Endothelial cell of umbilical vein (primary cell): ENCODE results near the gene NECTIN4. TPM values are rescaled to one million over a fixed set of nuclear protein-coding genes. Genes with fewer than 3 reads are reported as not detected.

Experiments
- BruUV-seq: library from RNA; stranded (reverse); fragments of 400-500 nt; replicated peaks from 2 replicates; lab custom pipeline; 2021; lab: Mats Ljungman, UMichigan
- CTCF ChIA-PET: fragments of 300-600, 350-600 bp; sonication (Branson Sonifier 250); formaldehyde crosslinking; loops from one replicate; lab custom pipeline; 2021; ENCODE audit warnings: antibody characterized with exemption, inconsistent platforms; lab: Charles Lee
- POLR2A ChIA-PET: fragments of 300-600, 350-600 bp; sonication (Branson Sonifier 250); formaldehyde crosslinking; loops from one replicate; lab custom pipeline; 2021; ENCODE audit warnings: antibody characterized with exemption, inconsistent platforms; lab: Charles Lee
- DNase-seq: peaks from one replicate; pipeline ENCODE4 v3.0.0-alpha.2; 2011; ENCODE audit warnings: low read depth, low spot score
- FAIRE-seq: peaks from 2 replicates; lab custom pipeline; 2011; peaks lifted over from hg19 to GRCh38; lab: Jason Lieb, UNC
- H2AFZ ChIP-seq: 2 replicates; pipeline ENCODE4 v1.6.0; 2012; ENCODE audit warnings: low read depth, low read length, control low read depth, inconsistent platforms
- H3K27ac ChIP-seq: 2 replicates; pipeline ENCODE4 v1.5.1; 2011; ENCODE audit warnings: low read depth, mild to moderate bottlenecking, control low read depth, low read length, moderate library complexity; ENCODE audit not compliant: insufficient read depth
- H3K27me3 ChIP-seq, 2 experiments: 2 replicates each; pipeline versions ENCODE4 v1.6.0 to v1.6.1; 2011; ENCODE audit warnings: low read length in 2 of 2, mixed read lengths in 1 of 2; ENCODE audit not compliant: control insufficient read depth in 2 of 2, insufficient read depth in 2 of 2
- H3K36me3 ChIP-seq, 2 experiments: 2 replicates in 1 of 2; 3 replicates in 1 of 2; pipeline ENCODE4 v1.5.1; 2011; ENCODE audit warnings: low read length in 2 of 2, mild to moderate bottlenecking in 1 of 2, moderate library complexity in 1 of 2; ENCODE audit not compliant: control insufficient read depth in 2 of 2, insufficient read depth in 2 of 2; ENCODE audit errors: extremely low read depth in 1 of 2
- H3K4me1 ChIP-seq: 3 replicates; pipeline ENCODE4 v1.5.1; 2011; ENCODE audit warnings: mild to moderate bottlenecking, low read length; ENCODE audit not compliant: control insufficient read depth, insufficient read depth; ENCODE audit errors: extremely low read depth
- H3K4me2 ChIP-seq: 2 replicates; pipeline ENCODE4 v1.6.1; 2011; ENCODE audit warnings: low read length, control low read depth, mixed read lengths; ENCODE audit not compliant: insufficient read depth
- H3K4me3 ChIP-seq, 3 experiments: fragments of 200-600 bp in 1 of 3; sonication (generic), shearing (Covaris generic) in 1 of 3; replicated peaks in 1 of 3; 2 replicates each; pipeline ENCODE4 v1.5.1; 2011 to 2016; ENCODE audit warnings: control low read depth in 3 of 3, low read length in 3 of 3, mild to moderate bottlenecking in 2 of 3, inconsistent platforms in 1 of 3, low read depth in 1 of 3, moderate library complexity in 1 of 3; ENCODE audit not compliant: insufficient read depth in 1 of 3
- H3K79me2 ChIP-seq: 2 replicates; pipeline ENCODE4 v1.6.0; 2012; ENCODE audit warnings: low read length, inconsistent platforms; ENCODE audit not compliant: control insufficient read depth, insufficient read depth
- H3K9ac ChIP-seq: replicated peaks from 2 replicates; pipeline ENCODE3; 2011; ENCODE audit warnings: low read length, control low read depth; ENCODE audit not compliant: insufficient read depth; ENCODE audit errors: extremely low read depth
- H3K9me1 ChIP-seq: replicated peaks from 3 replicates; pipeline ENCODE4 v1.6.0; 2011; ENCODE audit warnings: mild to moderate bottlenecking, low read length; ENCODE audit not compliant: control insufficient read depth, insufficient read depth; ENCODE audit errors: extremely low read depth
- H3K9me3 ChIP-seq: replicated peaks from 2 replicates; pipeline ENCODE4 v1.5.1; 2012; ENCODE audit warnings: low read length, inconsistent platforms; ENCODE audit not compliant: control insufficient read depth, insufficient read depth
- H4K20me1 ChIP-seq: replicated peaks from 2 replicates; pipeline ENCODE3; 2011; ENCODE audit warnings: mild to moderate bottlenecking, low read length; ENCODE audit not compliant: control insufficient read depth, insufficient read depth; ENCODE audit errors: extremely low read depth
- EZH2 ChIP-seq: IDR thresholded peaks from 2 replicates; pipeline ENCODE4 v1.6.1; 2012; ENCODE audit warnings: borderline replicate concordance, low read depth, mild to moderate bottlenecking, moderate library complexity, low read length, inconsistent platforms; ENCODE audit not compliant: severe bottlenecking
- GATA2 ChIP-seq: IDR thresholded peaks from 2 replicates; pipeline ENCODE4 v1.7.0; 2011; ENCODE audit warnings: low read depth, mild to moderate bottlenecking, moderate library complexity, mixed read lengths, low read length; ENCODE audit not compliant: insufficient read length, insufficient read depth
- JUN ChIP-seq: IDR thresholded peaks from 2 replicates; pipeline ENCODE4 v1.6.1; 2011; ENCODE audit warnings: borderline replicate concordance, low read depth; ENCODE audit not compliant: insufficient read length, insufficient read depth
- MYC ChIP-seq: IDR thresholded peaks from one replicate; pipeline ENCODE4 v1.6.1; 2011; ENCODE audit warnings: mild to moderate bottlenecking, low read depth, low read length
- POLR2A ChIP-seq: IDR thresholded peaks from 2 replicates; pipeline ENCODE4 v1.6.1; 2012; ENCODE audit warnings: low read depth, mild to moderate bottlenecking, control low read depth, low read length
- POLR2AphosphoS5 ChIP-seq: IDR thresholded peaks from 2 replicates; pipeline ENCODE4 v1.6.1; 2012; ENCODE audit warnings: low read depth, mild to moderate bottlenecking, control low read depth, low read length, moderate library complexity; ENCODE audit not compliant: insufficient read depth
- dilution Hi-C: fragments of 300-500 bp; cut with MboI; formaldehyde crosslinking; loops from one replicate; pipeline ENCODE4 v1.15.0; 2019; ENCODE audit warnings: low sequenced_read_pairs; ENCODE audit not compliant: extremely low pct_ligation_motif_present
- intact Hi-C: fragments of 100-400 bp; cut with micrococcal nuclease; formaldehyde crosslinking; loops from one replicate; pipeline ENCODE4 v1.10.0; 2022
- polyA plus RNA-seq, 4 experiments: library from polyadenylated mRNA; depleted of rRNA in 3 of 4; stranded (reverse) in 3 of 4; unstranded in 1 of 4; fragments of >200 nt; gene quantifications; 2 replicates each; pipeline versions ENCODE4 v1.2.1 to v1.2.3, GENCODE V29; 2011 to 2012; ENCODE audit warnings: missing spikeins in 1 of 4
- total RNA-seq: library from RNA; stranded (reverse); gene quantifications from 2 replicates; pipeline ENCODE4 v1.2.3, GENCODE V29; 2021
- TF ChIP-seq, protein P1 (sequence below), 2 donors: IDR thresholded peaks; 1 replicate in 1 of 2; 2 replicates in 1 of 2; pipeline ENCODE4 v1.5.1; 2011; ENCODE audit warnings: low read length in 2 of 2, mild to moderate bottlenecking in 2 of 2, moderate library complexity in 2 of 2, control low read depth in 1 of 2, inconsistent platforms in 1 of 2, low read depth in 1 of 2; ENCODE audit not compliant: insufficient read depth in 1 of 2; ENCODE audit errors: extremely low read depth in 1 of 2
- TF ChIP-seq, protein P2 (sequence below): IDR thresholded peaks from 2 replicates; pipeline ENCODE4 v1.6.1; 2011; ENCODE audit not compliant: insufficient read depth, insufficient read length

NECTIN4 gene
- total and polyA plus RNA-seq, 2 donors (not counting 3 experiments of a cell fraction or from before 2014, with no cell fraction given) = 0.15 to 0.58 TPM

GRCh38 chr1:161127649-161128048 is 38.3 kb upstream of the NECTIN4 start:
- H3K79me2 ChIP-seq = peaks cover 64% of the 10 kb centered on the region
- no peaks in the 10 kb centered on the region for H3K9me3 ChIP-seq
- peaks cover 21% of the 10 kb centered on the region for H3K4me1 ChIP-seq
- H2AFZ ChIP-seq = no peak overlapping the region
- H3K9me1 ChIP-seq = no peaks in the 10 kb centered on the region
- BruUV-seq = no TSS peak
- H3K27ac ChIP-seq = no peak overlapping the region
- no peak overlapping the region for H3K9ac ChIP-seq
- ChIA-PET CTCF (interaction anchor here (0.7 to 1.8 kb wide), 5 partner anchors 10 to 130 kb away, joined by 3 to 5 read pairs (median 4); no protein-coding TSS in a partner anchor), POLR2A (no interaction called here)
- no peak overlapping the region for H3K4me2 ChIP-seq
- DNase-seq = no peak
- H4K20me1 ChIP-seq = no peaks in the 10 kb centered on the region
- H3K4me3 ChIP-seq = no peak overlapping the region
- intact Hi-C loops (no loop called here), dilution Hi-C loops (no loop called here)
- FAIRE-seq = no peak
- peaks cover 19 to 27% of the 10 kb centered on the region in 2 experiments for H3K36me3 ChIP-seq
- TF ChIP-seq POLR2A (no peak), MYC (no peak), GATA2 (no peak), EZH2 (no peak), JUN (no peak)
- TF ChIP-seq, protein P1, sequence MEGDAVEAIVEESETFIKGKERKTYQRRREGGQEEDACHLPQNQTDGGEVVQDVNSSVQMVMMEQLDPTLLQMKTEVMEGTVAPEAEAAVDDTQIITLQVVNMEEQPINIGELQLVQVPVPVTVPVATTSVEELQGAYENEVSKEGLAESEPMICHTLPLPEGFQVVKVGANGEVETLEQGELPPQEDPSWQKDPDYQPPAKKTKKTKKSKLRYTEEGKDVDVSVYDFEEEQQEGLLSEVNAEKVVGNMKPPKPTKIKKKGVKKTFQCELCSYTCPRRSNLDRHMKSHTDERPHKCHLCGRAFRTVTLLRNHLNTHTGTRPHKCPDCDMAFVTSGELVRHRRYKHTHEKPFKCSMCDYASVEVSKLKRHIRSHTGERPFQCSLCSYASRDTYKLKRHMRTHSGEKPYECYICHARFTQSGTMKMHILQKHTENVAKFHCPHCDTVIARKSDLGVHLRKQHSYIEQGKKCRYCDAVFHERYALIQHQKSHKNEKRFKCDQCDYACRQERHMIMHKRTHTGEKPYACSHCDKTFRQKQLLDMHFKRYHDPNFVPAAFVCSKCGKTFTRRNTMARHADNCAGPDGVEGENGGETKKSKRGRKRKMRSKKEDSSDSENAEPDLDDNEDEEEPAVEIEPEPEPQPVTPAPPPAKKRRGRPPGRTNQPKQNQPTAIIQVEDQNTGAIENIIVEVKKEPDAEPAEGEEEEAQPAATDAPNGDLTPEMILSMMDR (IDR thresholded peaks at IDR 0.05; ENCODE audit: extremely low read depth in 1 of 2, insufficient read depth in 1 of 2, low read depth in 1 of 2, low read length in 2 of 2) = no peak
- H3K27me3 ChIP-seq = no peaks in the 10 kb centered on the region

GRCh38 chr1:161122967-161123366 is 33.6 kb upstream of the NECTIN4 start:
- Histone ChIP-seq H3K9me1 (no peaks in the 10 kb centered on the region), H3K36me3 (peaks cover 18 to 39% of the 10 kb centered on the region in 2 experiments), H3K79me2 (peaks cover 30% of the 10 kb centered on the region), H3K9me3 (no peaks in the 10 kb centered on the region), H3K9ac (no peak overlapping the region), H3K4me1 (peaks cover 11% of the 10 kb centered on the region), H3K4me2 (no peak overlapping the region), H2AFZ (no peak overlapping the region), H3K27me3 (no peaks in the 10 kb centered on the region), H3K4me3 (no peak overlapping the region), H3K27ac (no peak overlapping the region), H4K20me1 (no peaks in the 10 kb centered on the region)
- DNase-seq (no peak), FAIRE-seq (no peak)
- no TSS peak for BruUV-seq
- ChIA-PET POLR2A (no interaction called here), CTCF (no interaction called here)
- TF ChIP-seq GATA2 (no peak), POLR2AphosphoS5 (no peak), EZH2 (no peak), JUN (no peak)
- TF ChIP-seq, protein P2, sequence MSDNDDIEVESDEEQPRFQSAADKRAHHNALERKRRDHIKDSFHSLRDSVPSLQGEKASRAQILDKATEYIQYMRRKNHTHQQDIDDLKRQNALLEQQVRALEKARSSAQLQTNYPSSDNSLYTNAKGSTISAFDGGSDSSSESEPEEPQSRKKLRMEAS = no peak
- dilution Hi-C loops = no loop called here
- intact Hi-C loops = no loop called here
